Neutrophil (primary cell): ENCODE data around the gene WDR82.

ENCODE experiments used
- H3K27ac ChIP-seq: fragments of 200-600 bp; sonication (generic); 2 replicates; pipeline ENCODE4 v1.5.1; 2016; ENCODE audit warnings: mild to moderate bottlenecking, moderate library complexity
- H3K27me3 ChIP-seq: fragments of 200-600 bp; sonication (generic); 2 replicates; pipeline ENCODE4 v1.6.0; 2016; ENCODE audit warnings: mild to moderate bottlenecking
- H3K36me3 ChIP-seq: fragments of 200-600 bp; sonication (generic); 2 replicates; pipeline ENCODE4 v1.5.1; 2017
- H3K4me1 ChIP-seq, 2 experiments: fragments of 200-600 bp in 1 of 2; sonication (generic) in 1 of 2; 1 replicate in 1 of 2; 2 replicates in 1 of 2; pipeline versions ENCODE4 v1.5.1 to v1.6.1; 2013 to 2016; ENCODE audit warnings: low read depth in 1 of 2, low read length in 1 of 2, mild to moderate bottlenecking in 1 of 2, moderate library complexity in 1 of 2; ENCODE audit not compliant: control insufficient read depth in 1 of 2, insufficient read depth in 1 of 2
- H3K4me3 ChIP-seq, 2 experiments: fragments of 200-600 bp in 1 of 2; sonication (generic) in 1 of 2; 1 replicate in 1 of 2; 2 replicates in 1 of 2; pipeline ENCODE4 v1.5.1; 2013 to 2016; ENCODE audit warnings: low read depth in 1 of 2, low read length in 1 of 2, mild to moderate bottlenecking in 1 of 2, moderate library complexity in 1 of 2
- H3K9me3 ChIP-seq: fragments of 200-600 bp; sonication (generic); 2 replicates; pipeline ENCODE4 v1.5.1; 2016
- CTCF ChIP-seq: fragments of 200-600 bp; sonication (generic); IDR thresholded peaks from 2 replicates; pipeline ENCODE4 v1.5.1; 2016; ENCODE audit warnings: antibody characterized with exemption

Gene WDR82

GRCh38 chr3:52227117-52227516 is 51.3 kb downstream of the WDR82 start:
- Histone ChIP-seq H3K9me3 (no peaks in the 10 kb centered on the region), H3K4me3 (no peak overlapping the region), H3K27me3 (no peaks in the 10 kb centered on the region), H3K36me3 (peaks cover 76% of the 10 kb centered on the region), H3K4me1 (peaks cover 27 to 32% of the 10 kb centered on the region in 2 experiments), H3K27ac (peak overlapping the region; percentile 75)
- TF ChIP-seq CTCF, result no peak

GRCh38 chr3:52226229-52226817 is 52.1 kb downstream of the WDR82 start:
- Histone ChIP-seq H3K4me1 (peaks cover 21 to 30% of the 10 kb centered on the region in 2 experiments), H3K9me3 (no peaks in the 10 kb centered on the region), H3K4me3 (peak overlapping the region in 1 of 2 experiments; percentile 21), H3K36me3 (peaks cover 76% of the 10 kb centered on the region), H3K27me3 (no peaks in the 10 kb centered on the region), H3K27ac (peak overlapping the region; percentile 75)
- TF ChIP-seq CTCF, result no peak

- Histone ChIP-seq H3K9me3 (no peaks in the 10 kb centered on the region), H3K4me1 (peaks cover 23 to 30% of the 10 kb centered on the region in 2 experiments), H3K27ac (peak within 1 kb of the TSS; percentile 75), H3K36me3 (peaks cover 76% of the 10 kb centered on the region), H3K4me3 (peak within 1 kb of the TSS in 1 of 2 experiments; percentile 21), H3K27me3 (no peaks in the 10 kb centered on the region)
- no peak for TF ChIP-seq CTCF
Observed at GRCh38 chr3:52225452-52226228, 52.8 kb downstream of the WDR82 start, which contains the start of gene TLR9. TLR9 (minus strand) TSS chr3:52225645; CDS start chr3:52225529, 116 bp downstream.

DNA sequence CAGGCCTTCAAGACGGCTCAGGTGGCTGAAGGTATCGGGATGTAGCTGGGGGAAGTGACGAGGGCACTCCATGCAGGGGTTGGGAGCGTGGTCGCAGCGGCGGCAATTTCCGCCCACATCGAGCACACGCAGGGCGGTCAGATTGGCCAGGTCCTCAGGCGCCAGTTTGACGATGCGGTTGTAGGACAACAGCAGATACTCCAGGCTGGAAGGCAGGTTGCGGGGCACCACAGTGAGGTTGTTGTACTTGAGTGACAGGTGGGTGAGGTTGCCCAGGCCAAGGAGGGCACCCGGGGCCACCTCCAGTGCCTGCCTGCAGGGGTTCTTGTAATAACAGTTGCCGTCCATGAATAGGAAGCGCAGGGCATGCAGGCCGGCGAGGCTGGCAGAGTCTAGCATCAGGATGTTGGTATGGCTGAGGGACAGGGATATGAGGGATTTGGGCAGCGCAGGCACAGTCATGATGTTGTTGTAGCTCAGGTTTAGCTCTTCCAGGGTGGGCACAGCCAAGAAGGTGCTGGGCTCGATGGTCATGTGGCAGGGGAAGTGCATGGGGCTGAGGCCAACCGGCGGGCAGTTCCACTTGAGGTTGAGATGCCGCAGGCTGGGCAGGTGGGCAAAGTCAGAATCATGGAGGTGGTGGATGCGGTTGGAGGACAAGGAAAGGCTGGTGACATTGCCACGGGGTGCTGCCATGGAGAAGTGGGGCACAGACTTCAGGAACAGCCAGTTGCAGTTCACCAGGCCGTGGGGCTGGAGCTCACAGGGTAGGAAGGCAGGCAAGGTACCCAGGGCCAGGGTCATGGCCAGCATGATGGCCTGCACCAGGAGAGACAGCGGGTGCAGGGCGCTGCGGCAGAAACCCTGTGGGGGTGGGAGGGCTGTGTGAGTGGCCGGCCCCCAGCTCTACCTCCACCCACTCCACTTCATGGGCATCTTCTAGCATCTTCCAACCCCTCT is 54.7 kb downstream of the WDR82 start:
- TF ChIP-seq CTCF, result no peak
- H3K36me3 ChIP-seq, result peaks cover 59% of the 10 kb centered on the region
- H3K27ac ChIP-seq, result no peak overlapping the region
- no peaks in the 10 kb centered on the region for H3K9me3 ChIP-seq
- no peak overlapping the region for H3K4me3 ChIP-seq
- peaks cover 29 to 39% of the 10 kb centered on the region in 2 experiments for H3K4me1 ChIP-seq
- H3K27me3 ChIP-seq, result no peaks in the 10 kb centered on the region
